Hematopoietic multipotent progenitor cell (in vitro differentiated cells): Measurements from ENCODE around the gene CFAP74. TPM values are rescaled to one million over a fixed set of nuclear protein-coding genes. Genes with fewer than 3 reads are reported as not detected.

ENCODE experiments used
- DNase-seq, 3 donors: peaks; one replicate each; pipeline ENCODE4 v3.0.0-alpha.2; 2011 to 2015; ENCODE audit warnings: low read depth in 2 of 3, low spot score in 2 of 3
- total RNA-seq: library from RNA; depleted of rRNA; stranded (reverse); fragments of >200 nt; gene quantifications from one replicate; pipeline ENCODE4 v1.2.3, GENCODE V29; 2012

CFAP74 gene
- total RNA-seq, 1 donor, result not detected

DNA sequence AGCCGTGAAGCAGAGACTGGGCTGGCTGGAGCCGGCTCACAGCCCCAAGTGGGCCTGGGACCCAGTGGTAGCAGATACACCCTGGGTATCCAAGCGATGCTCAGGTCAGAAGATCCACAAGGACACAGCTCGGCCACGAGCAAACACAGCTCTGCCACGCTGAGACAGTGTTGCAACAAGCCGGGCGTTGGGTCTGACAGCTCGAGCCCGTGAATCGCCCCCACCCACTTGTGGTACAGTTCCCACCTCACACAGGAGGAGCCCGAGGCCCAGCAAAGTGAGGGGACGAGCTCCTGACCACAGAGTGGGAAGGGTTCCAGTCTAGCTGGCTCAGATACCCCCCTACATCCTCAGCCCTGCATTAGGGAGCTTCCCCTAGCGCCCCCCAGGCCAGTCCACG, 37.7 kb upstream of the CFAP74 start:
- no peak for DNase-seq

DNA sequence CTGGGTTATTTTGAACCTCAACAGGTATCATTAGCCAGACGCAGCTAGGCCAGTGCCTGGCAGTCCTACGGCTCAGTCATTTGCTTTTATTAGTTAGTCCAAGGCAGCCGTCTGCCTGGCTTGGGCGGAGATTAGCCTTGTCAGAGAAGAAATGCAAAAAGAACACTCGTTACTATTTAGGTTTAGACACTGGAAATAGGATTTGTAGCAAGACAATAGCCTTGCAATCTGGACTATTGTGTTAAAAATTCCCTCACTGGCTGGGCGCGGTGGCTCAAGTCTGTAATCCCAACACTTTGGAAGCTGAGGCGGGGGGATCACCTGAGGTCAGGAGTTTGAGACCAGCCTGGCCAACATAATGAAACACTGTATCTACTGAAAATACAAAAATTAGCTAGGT, 35.7 kb upstream of the CFAP74 start:
- no peak for DNase-seq

DNA sequence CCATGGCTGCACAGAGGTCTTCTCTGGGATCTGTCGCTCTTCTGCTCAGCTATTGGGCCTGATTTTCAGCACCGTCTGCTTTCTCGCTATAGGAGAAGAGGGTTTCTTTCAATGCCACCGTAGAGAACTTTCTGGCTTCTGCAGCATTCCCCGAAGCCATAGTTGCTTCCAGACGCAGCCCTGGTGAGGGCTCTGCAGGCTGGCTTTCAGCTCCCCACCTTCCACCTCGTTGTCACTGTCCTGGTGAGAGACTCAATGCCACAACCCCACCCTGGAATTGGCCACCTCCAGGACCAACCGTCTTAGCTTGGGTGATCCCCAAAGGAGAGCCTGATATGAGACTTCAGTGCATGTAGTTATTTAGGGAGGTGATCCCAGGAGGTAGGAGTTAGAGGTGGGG, 34.6 kb upstream of the CFAP74 start:
- no peak for DNase-seq

DNA sequence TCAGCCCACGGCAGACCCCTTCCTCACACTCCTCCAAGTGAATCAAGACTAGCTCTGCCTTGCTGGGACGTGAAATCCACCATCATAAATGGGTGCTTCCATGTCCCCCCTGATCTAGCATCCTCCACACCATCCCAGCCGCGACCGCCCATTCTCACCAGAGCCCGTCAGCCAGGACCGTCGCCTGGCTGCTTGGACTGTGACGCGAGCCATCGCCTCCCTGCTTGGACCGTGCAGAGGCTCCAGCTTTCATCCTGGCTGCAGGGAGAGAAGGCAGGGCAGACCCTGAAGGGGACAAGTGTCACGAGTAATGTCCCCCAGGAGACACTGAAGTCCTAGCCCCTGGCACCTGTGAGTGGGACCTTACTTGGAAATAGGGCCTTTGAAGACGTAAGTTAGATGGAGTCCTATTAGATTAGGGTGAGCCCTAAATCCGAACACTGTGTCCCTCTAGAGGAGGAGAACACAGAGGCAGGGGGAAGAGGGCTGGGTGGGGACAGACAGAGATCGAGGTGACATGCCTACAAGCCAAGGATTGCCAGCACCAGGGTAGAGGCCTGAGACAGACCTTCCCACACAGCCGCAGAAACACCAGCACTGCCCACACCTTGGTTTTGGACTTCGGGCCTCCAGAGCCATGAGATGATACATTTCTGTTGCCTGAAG, 33.9 kb upstream of the CFAP74 start:
- DNase-seq, result no peak

DNA sequence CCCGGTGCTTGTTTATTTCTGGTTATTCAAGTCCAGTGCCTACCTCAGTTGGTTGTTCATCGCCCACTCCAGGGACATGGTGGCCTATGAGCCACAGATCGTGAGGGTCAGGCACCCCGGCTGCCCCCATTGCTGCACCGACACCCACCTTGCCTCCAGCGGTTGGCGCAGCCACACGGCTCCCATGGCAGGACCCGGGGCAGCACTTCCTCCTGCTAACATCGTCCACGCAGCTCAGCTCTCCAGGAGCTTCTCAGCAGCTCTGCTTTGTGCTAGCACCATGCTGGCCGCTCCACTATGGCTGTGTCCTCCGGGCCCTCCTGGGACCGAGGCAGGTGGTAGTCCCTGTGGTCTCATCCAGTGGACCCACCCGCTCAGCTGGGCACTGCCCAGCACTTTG, 32.7 kb upstream of the CFAP74 start:
- no peak for DNase-seq

DNA sequence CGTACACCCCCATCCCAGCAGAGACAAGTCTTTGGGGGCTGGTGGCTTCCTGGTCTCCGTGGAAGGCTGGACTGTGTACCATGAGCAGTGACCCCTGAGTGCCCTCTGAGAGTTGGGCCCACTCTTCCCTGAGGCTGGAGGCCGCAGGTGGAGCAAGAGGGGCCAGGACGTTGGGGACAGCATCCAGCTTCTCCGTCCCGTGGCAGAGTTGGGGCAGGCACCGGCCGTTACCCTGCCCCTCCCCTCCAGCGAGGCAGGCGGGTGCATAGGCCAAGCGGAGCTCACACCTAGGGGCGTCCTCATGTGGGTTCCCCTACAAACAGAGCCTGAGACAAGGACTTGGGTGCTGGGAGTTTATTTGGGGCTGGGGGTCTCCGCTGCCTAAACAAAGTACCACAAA, 29.6 kb upstream of the CFAP74 start:
- DNase-seq, result no peak

DNA sequence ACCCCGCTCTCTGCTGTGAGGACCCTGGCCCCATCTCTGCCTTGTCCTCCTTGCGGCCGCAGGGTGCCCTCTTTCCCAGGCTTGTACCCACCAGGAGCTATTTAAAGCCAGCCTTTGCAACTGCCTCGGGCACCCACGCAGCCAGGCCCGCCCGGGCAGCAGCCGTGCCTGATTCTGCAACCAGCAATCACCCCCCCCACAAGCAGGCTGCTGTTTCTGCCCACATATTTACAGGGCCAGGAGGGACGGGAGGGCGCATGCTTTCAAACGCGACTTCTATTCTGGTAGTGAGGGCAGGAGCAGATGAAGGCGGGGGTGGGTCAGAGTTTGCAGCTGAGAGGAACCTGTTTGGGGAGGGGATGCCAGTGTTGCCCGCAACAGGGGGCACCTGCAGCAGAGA, 29.2 kb upstream of the CFAP74 start:
- DNase-seq, result no peak

DNA sequence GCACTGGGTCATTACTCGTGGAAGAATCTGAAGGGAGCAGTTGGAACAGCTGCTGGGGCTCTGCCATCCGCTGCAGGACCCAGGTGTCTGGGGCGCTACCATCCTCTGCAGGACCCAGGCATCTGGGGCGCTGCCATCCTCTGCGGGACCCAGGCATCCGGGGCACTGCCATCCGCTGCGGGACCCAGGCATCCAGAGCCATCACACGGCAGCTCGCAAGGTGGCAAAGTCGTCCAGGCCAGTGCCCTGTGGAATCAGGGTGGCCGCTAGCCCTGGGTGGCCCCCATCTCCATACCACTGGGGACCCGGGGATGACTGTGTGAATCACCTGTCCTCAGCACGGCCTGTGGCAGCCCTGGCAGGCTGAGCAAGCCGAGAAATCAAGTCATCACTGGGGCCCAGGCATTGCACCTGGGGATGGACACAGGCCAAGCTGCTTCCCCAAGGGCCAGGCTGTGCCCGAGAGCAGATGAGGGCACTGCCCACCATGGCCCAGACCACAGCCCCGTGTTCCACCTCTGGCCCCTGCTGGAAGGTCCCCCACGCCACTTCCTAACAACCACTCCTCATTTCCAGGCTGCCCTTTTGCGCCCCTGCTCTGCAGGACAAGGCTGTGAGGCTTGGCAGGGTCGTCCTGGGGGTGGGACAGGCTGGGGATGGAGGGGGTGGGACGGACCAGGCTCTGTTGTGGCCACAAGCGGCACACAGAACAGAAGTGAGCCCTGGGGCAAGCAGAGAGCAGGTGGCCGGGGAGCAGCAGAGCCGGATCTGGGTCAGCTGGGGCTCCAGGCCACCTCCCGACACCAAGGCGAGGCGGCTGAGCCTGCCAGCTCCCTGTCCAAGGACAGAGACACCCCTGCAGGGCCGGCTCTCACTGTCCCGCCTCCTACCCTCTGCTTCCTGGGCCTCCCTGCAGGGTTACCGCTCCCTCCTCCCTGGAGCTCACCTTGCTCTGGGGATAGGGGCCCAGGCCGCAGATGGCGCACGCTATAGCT, 28.3 kb upstream of the CFAP74 start:
- DNase-seq, result no peak

DNA sequence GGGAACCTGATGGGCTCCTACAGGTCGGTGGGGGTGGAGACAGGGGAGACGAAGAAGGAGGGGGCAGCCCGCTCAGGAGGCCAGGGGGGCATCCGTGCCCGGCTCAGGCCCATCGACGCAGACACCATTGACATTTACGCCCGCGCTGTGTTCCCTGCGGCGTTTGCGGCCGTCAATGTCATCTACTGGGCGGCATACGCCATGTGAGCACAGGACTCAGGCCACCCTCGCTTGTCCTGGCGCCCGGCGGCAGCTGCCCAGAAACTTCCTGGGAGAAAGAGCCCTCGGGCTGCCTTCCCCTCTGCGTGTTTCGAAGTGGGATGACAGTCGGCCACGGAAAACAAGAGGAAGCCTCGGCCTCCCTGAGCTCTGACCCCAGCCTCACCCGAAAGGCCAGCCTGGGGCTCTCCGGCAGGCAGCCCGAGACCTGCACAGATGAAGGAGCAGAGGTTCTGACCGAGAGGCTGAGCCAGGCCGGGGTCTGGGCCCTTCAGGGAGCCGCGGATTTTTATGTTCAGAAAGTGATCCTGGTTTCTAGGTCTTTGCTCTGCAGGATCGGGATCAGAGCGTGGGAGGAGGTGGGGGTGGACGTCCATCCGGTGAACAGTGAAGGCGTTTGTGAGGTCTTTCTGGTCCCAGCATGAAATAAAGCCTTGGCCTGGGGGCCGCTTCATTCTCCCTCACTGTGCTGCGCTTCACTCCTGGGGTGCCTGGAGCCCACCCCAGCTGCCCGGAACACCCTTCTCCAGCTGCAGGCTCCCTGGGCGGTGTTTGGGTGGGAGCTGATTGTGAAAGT, 26.7 kb upstream of the CFAP74 start:
- DNase-seq, result no peak

DNA sequence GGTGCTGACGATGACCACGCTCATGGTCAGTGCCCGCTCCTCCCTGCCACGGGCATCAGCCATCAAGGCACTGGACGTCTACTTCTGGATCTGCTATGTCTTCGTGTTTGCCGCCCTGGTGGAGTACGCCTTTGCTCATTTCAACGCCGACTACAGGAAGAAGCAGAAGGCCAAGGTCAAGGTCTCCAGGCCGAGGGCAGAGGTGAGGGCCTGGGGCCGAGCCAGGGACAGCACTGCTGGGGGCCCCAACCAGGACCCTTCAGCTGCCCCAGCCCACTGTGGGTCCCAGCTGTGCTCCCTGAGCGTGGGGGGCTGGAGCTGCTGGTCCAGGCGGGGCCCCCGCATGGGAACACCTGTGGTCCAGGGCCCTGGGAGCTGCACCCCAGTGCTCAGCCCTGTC, 26.0 kb upstream of the CFAP74 start:
- DNase-seq, result no peak

DNA sequence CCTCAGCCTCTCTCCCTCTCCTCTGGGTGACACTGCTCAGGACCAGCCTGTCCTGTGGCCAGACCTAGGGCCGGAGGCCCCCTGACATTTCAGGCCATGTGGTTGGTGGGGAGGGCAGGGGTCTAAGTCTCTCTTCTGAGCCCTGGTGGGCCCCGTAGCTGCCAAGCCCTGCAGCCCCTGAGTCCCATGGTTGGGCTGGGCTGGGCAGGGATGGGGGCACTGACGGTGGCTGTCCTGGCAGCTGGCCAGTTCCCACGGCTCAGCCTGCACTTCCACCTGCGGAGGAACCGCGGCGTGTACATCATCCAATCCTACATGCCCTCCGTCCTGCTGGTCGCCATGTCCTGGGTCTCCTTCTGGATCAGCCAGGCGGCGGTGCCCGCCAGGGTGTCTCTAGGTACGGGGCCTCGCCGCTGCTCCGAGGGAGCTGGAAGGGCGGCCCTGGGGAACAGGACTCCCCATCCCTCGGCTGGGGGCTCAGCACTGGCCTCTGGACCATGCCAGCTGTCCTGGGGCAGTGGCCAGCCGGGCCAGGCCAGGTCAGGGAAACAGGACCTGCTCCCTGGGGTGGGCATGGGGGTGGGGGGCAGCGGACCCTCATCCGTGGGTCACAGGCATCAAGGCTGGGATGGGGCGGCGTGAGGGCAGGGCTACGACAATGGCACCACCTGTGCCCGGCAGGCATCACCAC, 25.4 kb upstream of the CFAP74 start:
- no peak for DNase-seq

DNA sequence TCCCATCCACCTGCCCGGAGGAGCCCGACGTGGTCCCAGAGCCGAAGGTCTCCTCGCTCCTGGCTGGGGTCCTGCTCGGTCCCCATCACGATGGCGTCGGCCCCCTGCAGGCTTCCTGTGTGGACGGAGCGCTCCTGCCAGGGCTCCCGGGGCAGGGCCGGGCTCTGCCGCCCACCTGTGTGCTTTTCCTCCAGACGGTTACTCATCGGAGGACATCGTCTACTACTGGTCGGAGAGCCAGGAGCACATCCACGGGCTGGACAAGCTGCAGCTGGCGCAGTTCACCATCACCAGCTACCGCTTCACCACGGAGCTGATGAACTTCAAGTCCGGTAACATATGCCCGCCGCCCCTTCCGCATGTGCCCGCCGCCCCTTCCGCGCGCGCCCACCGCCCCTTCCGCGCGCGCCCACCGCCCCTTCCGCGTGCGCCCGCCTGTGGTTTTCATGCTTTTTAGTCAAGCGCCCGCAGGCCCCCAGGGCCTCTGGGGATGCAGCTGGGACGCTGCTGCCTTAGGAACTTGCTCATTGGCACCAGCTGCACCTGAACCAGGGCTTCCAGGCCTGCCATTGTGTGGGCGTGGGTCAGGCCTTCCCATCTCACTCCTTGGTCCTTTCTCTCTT, 24.5 kb upstream of the CFAP74 start:
- no peak for DNase-seq

DNA sequence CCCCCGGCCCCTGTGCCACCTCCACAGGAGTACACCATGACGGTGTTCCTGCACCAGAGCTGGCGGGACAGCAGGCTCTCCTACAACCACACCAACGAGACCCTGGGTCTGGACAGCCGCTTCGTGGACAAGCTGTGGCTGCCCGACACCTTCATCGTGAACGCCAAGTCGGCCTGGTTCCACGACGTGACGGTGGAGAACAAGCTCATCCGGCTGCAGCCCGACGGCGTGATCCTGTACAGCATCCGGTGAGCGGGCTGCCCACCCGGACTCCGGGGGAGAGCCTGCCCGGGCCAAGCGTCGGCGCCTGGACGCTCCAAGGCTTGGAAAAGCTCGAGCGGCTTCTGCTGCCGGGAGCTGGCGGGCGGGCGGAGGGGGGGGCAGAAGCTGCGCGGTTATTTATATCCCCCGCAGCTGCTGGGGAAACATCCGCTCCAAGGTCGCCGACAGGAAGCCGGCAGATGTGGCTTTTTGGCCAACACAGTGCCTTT, 21.9 kb upstream of the CFAP74 start:
- peak in 2 of 3 donors; percentile 26 to 49 for DNase-seq

DNA sequence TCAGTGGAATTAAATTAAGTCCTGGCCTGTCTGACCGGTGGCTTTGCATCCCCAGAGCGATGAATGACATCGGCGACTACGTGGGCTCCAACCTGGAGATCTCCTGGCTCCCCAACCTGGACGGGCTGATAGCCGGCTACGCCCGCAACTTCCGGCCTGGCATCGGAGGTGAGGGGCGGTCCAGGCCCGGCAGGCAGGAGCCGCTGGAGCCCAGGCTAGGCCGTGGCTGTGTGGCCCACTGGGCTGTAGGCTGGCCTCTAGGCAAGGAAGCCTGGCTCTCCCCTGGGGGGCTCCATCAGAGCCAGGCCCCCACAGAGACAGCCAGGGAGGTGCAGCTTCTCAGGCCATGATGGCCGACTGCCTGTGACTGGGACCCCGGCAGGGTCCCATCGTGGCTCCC, 21.3 kb upstream of the CFAP74 start:
- DNase-seq, result no peak

DNA sequence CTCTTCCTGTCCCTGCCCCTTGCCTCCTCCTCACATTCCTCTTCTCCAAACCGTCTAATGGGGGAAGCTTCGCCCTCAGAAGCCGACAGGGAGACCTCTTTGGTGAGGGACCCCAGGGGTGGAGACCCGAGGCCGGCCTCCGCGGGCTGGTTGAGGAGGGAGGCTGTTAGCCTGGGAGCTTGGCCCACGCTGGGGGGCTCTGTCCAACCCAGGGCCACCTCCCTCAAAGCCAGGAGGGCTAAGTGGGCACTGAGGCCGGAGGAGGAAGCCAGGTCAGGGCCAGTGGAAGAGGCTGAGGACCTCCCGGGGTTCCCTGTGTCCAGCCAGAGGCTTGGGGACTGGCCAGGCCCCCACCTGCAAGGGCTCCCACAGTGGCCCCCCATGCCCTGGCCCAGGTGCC, 20.9 kb upstream of the CFAP74 start:
- no peak for DNase-seq

DNA sequence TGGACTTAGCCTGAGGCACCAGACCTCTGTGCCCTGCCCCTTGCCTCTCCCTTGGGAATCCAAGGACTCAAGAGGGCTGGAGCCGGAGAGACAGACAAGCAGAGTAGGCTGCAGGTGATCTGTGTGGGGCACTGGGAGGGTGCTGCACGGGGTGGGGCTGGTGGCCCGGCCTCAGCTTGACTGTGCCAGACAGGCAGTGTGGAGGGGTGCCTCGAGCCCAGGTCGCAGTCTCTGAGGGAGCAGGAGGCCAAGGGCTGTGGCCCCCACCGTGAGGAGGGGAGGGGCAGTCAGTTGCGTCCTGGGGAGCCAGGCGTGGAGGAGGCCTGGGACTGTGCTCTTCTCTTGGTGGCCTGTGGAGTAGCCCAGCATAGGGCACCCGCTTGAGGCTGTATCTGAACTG, 19.6 kb upstream of the CFAP74 start:
- no peak for DNase-seq

DNA sequence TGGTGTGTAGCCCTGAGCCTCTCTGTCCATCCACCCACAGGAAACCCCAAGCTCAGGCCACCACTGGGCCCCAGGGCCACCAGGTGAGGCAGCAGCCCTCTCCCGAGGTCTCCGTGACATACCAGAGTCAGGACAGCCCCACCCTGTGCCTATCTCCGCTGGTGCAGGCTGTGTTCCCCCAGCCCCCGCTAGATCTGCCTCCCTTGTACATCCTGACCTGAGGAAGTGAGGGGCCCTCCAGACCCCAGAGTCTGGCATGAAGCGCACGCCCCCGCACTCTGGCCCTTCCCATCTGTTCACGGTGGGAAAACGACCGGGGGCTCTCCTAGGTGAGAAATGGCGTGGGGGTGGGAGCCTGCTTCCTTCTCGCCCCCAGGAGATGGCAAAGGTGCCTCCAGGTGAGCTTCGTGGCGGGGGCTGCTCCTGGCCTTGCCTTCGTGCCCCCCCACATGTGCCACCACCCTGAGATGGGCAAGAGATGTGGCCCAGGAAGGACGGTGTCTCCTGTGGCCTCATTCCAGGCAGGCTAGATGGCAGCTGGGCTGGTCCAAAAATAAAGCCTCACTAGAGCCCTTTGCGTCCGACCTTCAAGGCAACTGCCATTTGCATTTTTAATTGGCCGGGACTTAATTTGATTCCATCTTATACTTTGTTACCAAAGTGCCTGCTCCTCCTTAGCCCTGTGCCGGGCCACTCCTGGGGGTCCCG, 18.6 kb upstream of the CFAP74 start:
- DNase-seq, result no peak

DNA sequence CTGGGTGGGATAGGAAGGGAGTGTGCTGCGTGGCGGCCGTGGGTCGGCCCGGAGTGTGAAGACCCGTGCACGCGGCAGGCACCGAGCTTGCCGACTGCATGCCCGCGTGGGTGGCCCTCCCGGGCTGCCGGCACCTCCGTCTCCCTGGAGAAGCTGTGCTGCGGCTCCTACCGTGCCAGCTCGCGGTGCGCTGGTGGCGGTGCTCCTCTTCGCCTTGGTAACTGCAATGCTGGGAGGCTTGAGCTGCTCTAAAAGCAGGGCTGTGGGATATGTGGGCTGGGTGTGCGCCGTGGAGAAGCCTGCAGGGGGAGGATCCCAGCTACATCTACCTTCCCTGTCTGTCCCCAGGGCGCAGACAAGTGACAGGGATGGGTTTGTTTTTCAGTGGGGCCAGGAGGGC, 18.0 kb upstream of the CFAP74 start:
- DNase-seq, result no peak

DNA sequence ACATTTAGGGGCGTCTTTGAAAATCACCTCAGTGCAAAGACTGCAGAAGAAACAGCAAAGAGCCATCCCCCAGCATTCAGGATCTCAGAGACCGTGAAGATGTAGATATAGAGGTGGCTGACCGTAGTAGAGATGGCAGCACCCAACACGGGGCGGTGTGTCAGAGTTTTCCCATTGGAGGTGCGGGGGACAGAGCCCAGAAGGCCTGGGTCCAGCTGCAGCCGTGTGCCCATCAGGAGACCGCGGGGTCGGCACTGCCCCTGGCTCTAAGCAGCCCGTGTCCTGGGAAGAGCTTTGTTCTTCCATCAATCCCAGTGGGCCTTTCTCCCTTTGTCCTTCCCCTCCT, 16.7 kb upstream of the CFAP74 start:
- no peak for DNase-seq
